Subcutaneous abdominal adipose tissue (tissue), 5 donors: ENCODE results near the gene PSMB5.
"Not testable (repeated sequence)": the region's sequence is repeated elsewhere in the genome, so short reads cannot be mapped to it uniquely, and the experiment has no call there.

Source experiments
- H3K27ac ChIP-seq: one replicate; pipeline ENCODE4 v1.7.0; 2013; ENCODE audit warnings: low read depth, mild to moderate bottlenecking, inconsistent platforms, low read length, moderate library complexity
- H3K27me3 ChIP-seq, 5 donors: one replicate each; pipeline ENCODE4 v1.7.0; 2013; ENCODE audit warnings: low read length in 5 of 5, inconsistent platforms in 1 of 5; ENCODE audit not compliant: control insufficient read depth in 5 of 5, insufficient read depth in 4 of 5
- H3K36me3 ChIP-seq, 5 donors: one replicate each; pipeline ENCODE4 v1.7.0; 2013; ENCODE audit warnings: low read length in 5 of 5; ENCODE audit not compliant: control insufficient read depth in 5 of 5, insufficient read depth in 5 of 5
- H3K4me1 ChIP-seq, 5 donors: one replicate each; pipeline ENCODE4 v1.7.0; 2013; ENCODE audit warnings: low read length in 5 of 5, mild to moderate bottlenecking in 3 of 5, moderate library complexity in 1 of 5; ENCODE audit not compliant: control insufficient read depth in 5 of 5, insufficient read depth in 5 of 5
- H3K4me3 ChIP-seq, 5 donors: one replicate each; pipeline ENCODE4 v1.7.0; 2013; ENCODE audit warnings: low read length in 5 of 5, low read depth in 1 of 5
- H3K9ac ChIP-seq, 5 donors: one replicate each; pipeline ENCODE4 v1.7.0; 2013; ENCODE audit warnings: low read length in 5 of 5, mild to moderate bottlenecking in 4 of 5, moderate library complexity in 3 of 5
- H3K9me3 ChIP-seq, 5 donors: one replicate each; pipeline ENCODE4 v1.7.0; 2013; ENCODE audit warnings: low read length in 5 of 5; ENCODE audit not compliant: control insufficient read depth in 5 of 5
- donor health status: healthy.
- donor health status: healthy.
- donor health status: healthy.
- donor health status: healthy.
- donor health status: healthy.

PSMB5 gene

GRCh38 chr14:23020143-23021128, 14.3 kb downstream of the PSMB5 start:
- Histone ChIP-seq H3K9ac (no peak overlapping the region), H3K36me3 (peaks cover 0 to 8% (median 5%) of the 10 kb centered on the region in 5 donors), H3K4me3 (no peak overlapping the region), H3K27ac (no peak overlapping the region), H3K27me3 (no peaks in the 10 kb centered on the region), H3K9me3 (no peaks in the 10 kb centered on the region), H3K4me1 (peaks cover 0 to 2% (median 0%) of the 10 kb centered on the region in 5 donors)

GRCh38 chr14:23018107-23018506, 16.6 kb downstream of the PSMB5 start:
- H3K4me1 ChIP-seq = no peaks in the 10 kb centered on the region
- no peak overlapping the region for H3K27ac ChIP-seq
- no peaks in the 10 kb centered on the region for H3K27me3 ChIP-seq
- no peaks in the 10 kb centered on the region for H3K36me3 ChIP-seq
- no peaks in the 10 kb centered on the region for H3K9me3 ChIP-seq
- no peak overlapping the region for H3K4me3 ChIP-seq
- no peak overlapping the region for H3K9ac ChIP-seq

- H3K4me1 ChIP-seq = no peaks in the 10 kb centered on the region
- H3K36me3 ChIP-seq = no peaks in the 10 kb centered on the region
- no peak overlapping the region for H3K4me3 ChIP-seq
- no peak overlapping the region for H3K9ac ChIP-seq
- no peaks in the 10 kb centered on the region for H3K27me3 ChIP-seq
- no peaks in the 10 kb centered on the region for H3K9me3 ChIP-seq
- H3K27ac ChIP-seq = no peak overlapping the region
Observed at GRCh38 chr14:23017091-23017490, 17.6 kb downstream of the PSMB5 start.

GRCh38 chr14:23015618-23016017, 19.1 kb downstream of the PSMB5 start:
- no peaks in the 10 kb centered on the region for H3K9me3 ChIP-seq
- H3K4me3 ChIP-seq = no peak overlapping the region
- no peaks in the 10 kb centered on the region for H3K27me3 ChIP-seq
- H3K4me1 ChIP-seq = no peaks in the 10 kb centered on the region
- no peak overlapping the region for H3K27ac ChIP-seq
- H3K36me3 ChIP-seq = no peaks in the 10 kb centered on the region
- no peak overlapping the region for H3K9ac ChIP-seq

GRCh38 chr14:23013749-23014054, 21.0 kb downstream of the PSMB5 start:
- not testable (repeated sequence) for H3K4me3 ChIP-seq, H3K27ac ChIP-seq, H3K9me3 ChIP-seq, H3K27me3 ChIP-seq, H3K36me3 ChIP-seq, H3K9ac ChIP-seq
- H3K4me1 ChIP-seq = peaks cover 0 to 11% (median 10%) of the 10 kb centered on the region in 5 donors

- H3K4me1 ChIP-seq = peaks cover 0 to 11% (median 10%) of the 10 kb centered on the region in 5 donors
- H3K9me3 ChIP-seq = no peaks in the 10 kb centered on the region
- no peaks in the 10 kb centered on the region for H3K27me3 ChIP-seq
- H3K9ac ChIP-seq = no peak overlapping the region
- H3K36me3 ChIP-seq = no peaks in the 10 kb centered on the region
- no peak overlapping the region for H3K4me3 ChIP-seq
- H3K27ac ChIP-seq = no peak overlapping the region
Observed at GRCh38 chr14:23013054-23013748, 21.5 kb downstream of the PSMB5 start.

GRCh38 chr14:23009939-23010726, 24.6 kb downstream of the PSMB5 start, which contains the start of gene C14orf93:
C14orf93 (minus strand) TSS chr14:23010143; CDS start chr14:22999023, 11,120 bp downstream.
- H3K9ac ChIP-seq = peak within 1 kb of the TSS; percentile 34 to 71 (median 56)

GRCh38 chr14:23009483-23009938, 25.2 kb downstream of the PSMB5 start:
- peak overlapping the region in 4 of 5 donors; percentile 34 to 59 (median 42) for H3K9ac ChIP-seq
- peak overlapping the region; percentile 57 to 80 (median 69) for H3K4me3 ChIP-seq
- peak overlapping the region; percentile 63 for H3K27ac ChIP-seq
- H3K9me3 ChIP-seq = no peaks in the 10 kb centered on the region
- H3K36me3 ChIP-seq = no peaks in the 10 kb centered on the region
- peaks cover 0 to 26% (median 23%) of the 10 kb centered on the region in 5 donors for H3K4me1 ChIP-seq
- no peaks in the 10 kb centered on the region for H3K27me3 ChIP-seq

More at GRCh38 chr14:23009939-23010726, 24.6 kb downstream of the PSMB5 start, which contains the start of gene C14orf93:
- H3K36me3 ChIP-seq = no peaks in the 10 kb centered on the region
- no peaks in the 10 kb centered on the region for H3K9me3 ChIP-seq
- peak within 1 kb of the TSS; percentile 57 to 80 (median 69) for H3K4me3 ChIP-seq
- no peaks in the 10 kb centered on the region for H3K27me3 ChIP-seq
- peak within 1 kb of the TSS; percentile 63 for H3K27ac ChIP-seq
- peaks cover 0 to 26% (median 23%) of the 10 kb centered on the region in 5 donors for H3K4me1 ChIP-seq

GRCh38 chr14:23008831-23009230, 25.9 kb downstream of the PSMB5 start:
- Histone ChIP-seq H3K4me3 (no peak overlapping the region), H3K9me3 (no peaks in the 10 kb centered on the region), H3K4me1 (peaks cover 0 to 26% (median 23%) of the 10 kb centered on the region in 5 donors), H3K27me3 (no peaks in the 10 kb centered on the region), H3K36me3 (no peaks in the 10 kb centered on the region), H3K27ac (no peak overlapping the region), H3K9ac (no peak overlapping the region)
